IPS-NIHi11 (cell line): ENCODE results near the gene FAM181A.

Experiments used
- DNase-seq: peaks from one replicate; pipeline ENCODE4 v3.0.0; 2012; ENCODE audit warnings: mixed read lengths, low spot score

FAM181A gene

GRCh38 chr14:93926873-93927799, at the start of gene FAM181A:
TSS of gene FAM181A (plus strand) at chr14:93927344. CDS start at chr14:93928286, 942 bp downstream.
- DNase-seq, result no peak

- no peak for DNase-seq
These were observed 48.9 kb upstream of the FAM181A start for GRCh38 chr14:93878212-93878611.

- DNase-seq, result no peak
These were observed 48.3 kb upstream of the FAM181A start for GRCh38 chr14:93878871-93879270.

- peak; percentile 42 for DNase-seq
These were observed 47.7 kb upstream of the FAM181A start for GRCh38 chr14:93879362-93879983.

- peak; percentile 78 for DNase-seq
These were observed 46.9 kb upstream of the FAM181A start for GRCh38 chr14:93880021-93880820.

- DNase-seq, result no peak
These were observed 42.2 kb upstream of the FAM181A start for GRCh38 chr14:93884950-93885349.

GRCh38 chr14:93888995-93889394, 38.1 kb upstream of the FAM181A start:
- no peak for DNase-seq

GRCh38 chr14:93889739-93890483, 37.2 kb upstream of the FAM181A start:
- no peak for DNase-seq

GRCh38 chr14:93891756-93892504, 35.2 kb upstream of the FAM181A start:
- peak; percentile 38 for DNase-seq

- no peak for DNase-seq
These were observed 34.7 kb upstream of the FAM181A start for GRCh38 chr14:93892505-93892839.

- DNase-seq, result peak; percentile 78
These were observed 34.1 kb upstream of the FAM181A start for GRCh38 chr14:93892923-93893558.

GRCh38 chr14:93893661-93894261, 33.4 kb upstream of the FAM181A start:
- DNase-seq, result peak; percentile 50

- DNase-seq, result peak; percentile 61
These were observed 32.0 kb upstream of the FAM181A start for GRCh38 chr14:93895023-93895604.

GRCh38 chr14:93897476-93897845, 29.7 kb upstream of the FAM181A start:
- no peak for DNase-seq

GRCh38 chr14:93898081-93898611, 29.0 kb upstream of the FAM181A start:
- no peak for DNase-seq

GRCh38 chr14:93898731-93899130, 28.4 kb upstream of the FAM181A start:
- no peak for DNase-seq

- no peak for DNase-seq
These were observed 25.3 kb upstream of the FAM181A start for GRCh38 chr14:93901813-93902212.

- DNase-seq, result no peak
These were observed 24.4 kb upstream of the FAM181A start for GRCh38 chr14:93902619-93903307.
